GM18951 (cell line): Measurements from ENCODE around the gene WFIKKN1.

Experiments
- POLR2A ChIP-seq: IDR thresholded peaks from 4 replicates; pipeline ENCODE4 v1.6.1; 2011; ENCODE audit warnings: mild to moderate bottlenecking; ENCODE audit not compliant: insufficient read length, insufficient read depth; ENCODE audit errors: extremely low read depth
- in situ Hi-C: fragments of 300-500 bp; cut with MboI; formaldehyde crosslinking; loops from one replicate; pipeline ENCODE4 v1.12.0; 2022; ENCODE audit warnings: low sequenced_read_pairs, mixed read lengths, inconsistent platforms; ENCODE audit not compliant: unreplicated experiment

The WFIKKN1 gene

DNA sequence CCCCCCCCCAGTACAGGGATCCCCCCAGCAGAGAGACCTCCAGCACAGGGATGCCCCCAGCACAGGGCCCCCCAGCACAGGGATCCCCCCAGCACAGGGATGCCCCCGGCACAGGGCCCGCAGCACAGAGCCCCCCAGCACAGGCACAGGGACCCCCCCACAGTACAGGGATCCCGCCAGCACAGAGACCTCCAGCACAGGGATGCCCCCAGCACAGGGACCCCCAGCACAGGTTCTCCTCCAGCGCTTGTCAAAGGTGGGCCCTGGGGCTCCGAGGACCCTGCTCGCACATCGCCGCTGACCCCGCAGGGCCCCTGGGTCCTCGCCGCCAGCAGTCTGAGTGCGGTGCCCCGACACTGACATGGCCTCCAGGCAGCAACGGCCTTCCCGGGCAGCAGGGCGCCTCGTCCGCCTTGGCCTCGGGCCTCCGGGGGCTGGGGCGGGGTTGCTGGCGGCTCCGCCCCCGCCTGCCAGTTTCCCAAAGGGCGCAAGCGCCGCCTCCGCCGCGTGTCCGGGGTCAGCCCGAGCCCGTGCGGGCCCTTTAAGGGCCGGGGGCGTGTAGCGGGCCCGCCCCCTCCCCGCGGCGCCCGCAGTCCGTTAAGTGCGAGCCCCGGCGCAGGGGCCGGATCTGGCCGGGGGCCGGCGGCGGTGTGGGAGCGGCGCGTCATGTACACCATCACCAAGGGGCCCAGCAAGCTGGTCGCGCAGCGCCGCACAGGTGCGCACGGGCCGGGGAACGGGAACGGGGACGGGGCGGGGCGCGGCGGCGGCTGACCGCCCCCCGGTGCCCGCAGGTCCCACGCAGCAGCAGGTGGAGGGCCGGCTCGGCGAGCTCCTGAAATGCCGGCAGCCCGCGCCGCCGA lies 10.8 kb downstream of the WFIKKN1 start, which contains the start of gene MCRIP2:
TSS of gene MCRIP2 (plus strand) at position 503 of the 863 bp plus-strand sequence. CDS start at position 667, 164 bp downstream.
- in situ Hi-C loops: no loop called here

GRCh38 chr16:642189-643049 lies 11.6 kb downstream of the WFIKKN1 start:
- peak; percentile 42 for TF ChIP-seq POLR2A
- in situ Hi-C loops: no loop called here

More for the DNA sequence above, 10.8 kb downstream of the WFIKKN1 start, which contains the start of gene MCRIP2:
- peak; percentile 82 for TF ChIP-seq POLR2A

DNA sequence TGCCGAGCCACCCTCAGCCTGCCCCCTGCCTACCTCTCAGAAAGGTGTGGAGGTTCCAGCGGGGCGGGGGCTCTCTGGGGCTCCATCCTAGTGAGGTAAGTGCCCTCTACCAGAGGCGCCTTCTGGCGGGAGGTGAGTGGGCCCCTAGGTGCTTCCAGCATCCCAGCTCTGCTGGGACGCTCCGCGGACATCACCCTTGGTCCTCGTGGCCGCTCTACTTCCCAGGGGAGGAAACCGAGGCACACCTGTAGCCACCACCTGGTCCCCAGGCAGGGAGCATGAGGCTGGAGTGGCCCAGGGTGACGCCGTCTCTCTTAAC lies 12.2 kb downstream of the WFIKKN1 start:
- TF ChIP-seq POLR2A: no peak
- in situ Hi-C loops: no loop called here

DNA sequence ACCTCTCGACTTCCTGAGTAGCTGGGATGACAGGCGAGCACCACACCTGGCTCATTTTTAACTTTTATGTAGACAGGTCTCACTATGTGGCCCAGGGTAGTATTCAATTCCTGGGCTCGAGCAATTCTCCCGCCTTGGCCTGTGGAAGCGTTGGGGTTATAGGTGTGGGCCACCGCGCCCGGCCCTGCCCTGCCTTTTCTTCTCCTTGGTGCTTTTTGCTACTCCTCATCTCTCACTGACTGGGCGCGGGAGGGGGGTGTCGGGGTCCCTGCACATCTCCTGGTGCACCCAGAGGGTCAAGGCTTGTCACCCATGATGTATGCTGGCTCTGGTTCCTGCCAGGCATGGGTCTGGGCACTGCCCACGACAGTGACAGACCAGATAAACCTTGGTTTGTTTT lies 13.8 kb downstream of the WFIKKN1 start:
- in situ Hi-C loops: no loop called here
- TF ChIP-seq POLR2A: no peak

- in situ Hi-C loops: no loop called here
- no peak for TF ChIP-seq POLR2A
Measured at GRCh38 chr16:645852-646678, 15.3 kb downstream of the WFIKKN1 start.

GRCh38 chr16:646679-647172 lies 15.9 kb downstream of the WFIKKN1 start:
- no peak for TF ChIP-seq POLR2A
- in situ Hi-C loops: no loop called here

- TF ChIP-seq POLR2A: no peak
- in situ Hi-C loops: no loop called here
Measured at GRCh38 chr16:647173-647902, 16.6 kb downstream of the WFIKKN1 start.

DNA sequence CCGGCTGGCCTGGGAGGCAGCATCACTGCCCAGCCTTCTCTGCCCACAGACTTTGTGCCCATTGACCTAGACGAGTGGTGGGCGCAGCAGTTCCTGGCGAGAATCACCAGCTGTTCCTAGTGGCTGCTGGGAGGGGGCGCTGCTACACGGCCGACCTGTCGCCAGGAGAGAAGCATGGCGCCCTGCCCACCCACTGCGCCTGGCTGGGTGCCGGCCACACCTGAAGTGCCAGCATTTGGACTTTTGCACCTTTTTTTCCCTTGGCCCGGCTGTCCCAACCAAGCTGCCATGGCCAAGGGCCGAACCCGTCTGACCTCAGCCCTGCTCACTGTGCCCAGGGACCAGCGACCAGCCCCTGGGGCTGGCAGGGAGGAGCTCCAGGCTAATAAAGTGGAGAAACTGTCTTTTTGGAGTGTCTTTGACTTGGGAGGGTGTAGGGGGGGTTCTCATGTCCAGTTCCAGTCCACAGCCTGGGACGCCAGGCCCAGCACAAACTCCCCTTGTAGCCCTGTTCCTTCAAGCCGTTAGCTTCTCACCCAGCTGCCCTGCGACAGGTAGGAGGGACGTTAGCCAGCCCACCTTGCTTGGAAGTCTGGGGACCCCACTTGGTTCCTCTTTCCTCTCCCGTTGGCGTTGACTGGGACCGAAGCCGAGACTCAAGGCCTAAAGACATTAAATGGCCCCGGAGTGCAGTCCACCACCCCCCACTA lies 17.4 kb downstream of the WFIKKN1 start:
- in situ Hi-C loops: no loop called here
- no peak for TF ChIP-seq POLR2A

- in situ Hi-C loops: no loop called here
- peak; percentile 49 for TF ChIP-seq POLR2A
Measured at GRCh38 chr16:648781-649589, 18.2 kb downstream of the WFIKKN1 start, which contains the start of gene WDR90. TSS of gene WDR90 (plus strand) at chr16:649365. CDS start at chr16:649417, 52 bp downstream.

DNA sequence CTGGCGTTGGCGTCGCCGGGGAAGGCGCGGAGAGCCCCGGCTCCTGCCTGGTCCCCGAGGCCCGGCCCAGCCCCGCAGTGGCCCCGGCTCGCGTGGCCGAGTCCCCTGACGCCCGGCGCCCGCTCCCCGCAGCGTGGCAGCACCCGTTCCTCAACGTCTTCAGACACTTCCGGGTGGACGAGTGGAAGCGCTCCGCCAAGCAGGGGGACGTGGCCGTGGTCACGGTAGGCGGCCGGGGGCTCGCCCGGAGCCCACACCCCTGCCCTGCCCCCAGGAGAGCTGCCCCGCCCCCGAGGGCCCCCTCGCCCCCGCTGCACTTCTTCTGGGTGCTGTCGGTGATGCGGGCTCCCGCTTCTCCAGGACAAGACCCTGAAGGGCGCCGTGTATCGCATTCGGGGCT lies 18.8 kb downstream of the WFIKKN1 start:
- in situ Hi-C loops: no loop called here
- no peak for TF ChIP-seq POLR2A

GRCh38 chr16:651844-652243 lies 21.1 kb downstream of the WFIKKN1 start:
- no peak for TF ChIP-seq POLR2A
- in situ Hi-C loops: no loop called here
